ENCODE measurements around the gene KLK3. TPM values are rescaled to one million over a fixed set of nuclear protein-coding genes. Genes with fewer than 3 reads are reported as not detected.

Gene KLK3
- total and polyA plus RNA-seq, 7 donors, result 1.8 to 4.2 (median 3.0) TPM; not detected in 4

- Histone ChIP-seq H3K9me3 (no peaks in the 10 kb centered on the region), H3K4me1 (peaks cover 0 to 4% (median 0%) of the 10 kb centered on the region in 4 donors), H3K27me3 (peaks cover 0 to 12% (median 0%) of the 10 kb centered on the region in 3 donors), H3K4me3 (no peak overlapping the region), H3K27ac (no peak overlapping the region), H3K36me3 (no peaks in the 10 kb centered on the region)
- TF ChIP-seq, protein P1, sequence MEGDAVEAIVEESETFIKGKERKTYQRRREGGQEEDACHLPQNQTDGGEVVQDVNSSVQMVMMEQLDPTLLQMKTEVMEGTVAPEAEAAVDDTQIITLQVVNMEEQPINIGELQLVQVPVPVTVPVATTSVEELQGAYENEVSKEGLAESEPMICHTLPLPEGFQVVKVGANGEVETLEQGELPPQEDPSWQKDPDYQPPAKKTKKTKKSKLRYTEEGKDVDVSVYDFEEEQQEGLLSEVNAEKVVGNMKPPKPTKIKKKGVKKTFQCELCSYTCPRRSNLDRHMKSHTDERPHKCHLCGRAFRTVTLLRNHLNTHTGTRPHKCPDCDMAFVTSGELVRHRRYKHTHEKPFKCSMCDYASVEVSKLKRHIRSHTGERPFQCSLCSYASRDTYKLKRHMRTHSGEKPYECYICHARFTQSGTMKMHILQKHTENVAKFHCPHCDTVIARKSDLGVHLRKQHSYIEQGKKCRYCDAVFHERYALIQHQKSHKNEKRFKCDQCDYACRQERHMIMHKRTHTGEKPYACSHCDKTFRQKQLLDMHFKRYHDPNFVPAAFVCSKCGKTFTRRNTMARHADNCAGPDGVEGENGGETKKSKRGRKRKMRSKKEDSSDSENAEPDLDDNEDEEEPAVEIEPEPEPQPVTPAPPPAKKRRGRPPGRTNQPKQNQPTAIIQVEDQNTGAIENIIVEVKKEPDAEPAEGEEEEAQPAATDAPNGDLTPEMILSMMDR (IDR thresholded peaks at IDR 0.05), result no peak
- TF ChIP-seq POLR2A (IDR thresholded peaks at IDR 0.05) (no peak), POLR2AphosphoS5 (IDR thresholded peaks at IDR 0.05) (no peak), EP300 (IDR thresholded peaks at IDR 0.05) (no peak)
- intact Hi-C loops (cut with DNase I), result no loop called here
- WGBS, 2 donors, result 50 to 58% methylated on average over 3 of the region's 3 CpGs
- no peak for DNase-seq
Measured at GRCh38 chr19:50897191-50897607, 42.5 kb downstream of the KLK3 start.

GRCh38 chr19:50897612-50898011 lies 42.9 kb downstream of the KLK3 start:
- peaks cover 0 to 12% (median 0%) of the 10 kb centered on the region in 3 donors for H3K27me3 ChIP-seq
- TF ChIP-seq POLR2A (IDR thresholded peaks at IDR 0.05), result no peak
- no peak for TF ChIP-seq EP300 (IDR thresholded peaks at IDR 0.05)
- TF ChIP-seq POLR2AphosphoS5 (IDR thresholded peaks at IDR 0.05), result no peak
- TF ChIP-seq, protein P1 (IDR thresholded peaks at IDR 0.05), result no peak
- H3K27ac ChIP-seq, result no peak overlapping the region
- no peak overlapping the region for H3K4me3 ChIP-seq
- intact Hi-C loops (cut with DNase I), result no loop called here
- 82 to 88% methylated on average over 3 of the region's 3 CpGs for WGBS, 2 donors
- H3K9me3 ChIP-seq, result no peaks in the 10 kb centered on the region
- peaks cover 0 to 4% (median 0%) of the 10 kb centered on the region in 4 donors for H3K4me1 ChIP-seq
- no peak for DNase-seq
- H3K36me3 ChIP-seq, result no peaks in the 10 kb centered on the region

- 86 to 87% methylated on average over 4 of the region's 4 CpGs for WGBS, 2 donors
- no peaks in the 10 kb centered on the region for H3K9me3 ChIP-seq
- peaks cover 0 to 12% (median 0%) of the 10 kb centered on the region in 3 donors for H3K27me3 ChIP-seq
- intact Hi-C loops (cut with DNase I), result no loop called here
- DNase-seq, result no peak
- no peak overlapping the region for H3K27ac ChIP-seq
- no peak for TF ChIP-seq EP300 (IDR thresholded peaks at IDR 0.05)
- TF ChIP-seq POLR2AphosphoS5 (IDR thresholded peaks at IDR 0.05), result no peak
- TF ChIP-seq POLR2A (IDR thresholded peaks at IDR 0.05), result no peak
- TF ChIP-seq, protein P1 (IDR thresholded peaks at IDR 0.05), result no peak
- H3K4me3 ChIP-seq, result no peak overlapping the region
- H3K4me1 ChIP-seq, result peaks cover 0 to 4% (median 0%) of the 10 kb centered on the region in 4 donors
- no peaks in the 10 kb centered on the region for H3K36me3 ChIP-seq
Measured at GRCh38 chr19:50898018-50898417, 43.3 kb downstream of the KLK3 start.

GRCh38 chr19:50899569-50899968 lies 44.9 kb downstream of the KLK3 start:
- TF ChIP-seq POLR2A (IDR thresholded peaks at IDR 0.05) (no peak), POLR2AphosphoS5 (IDR thresholded peaks at IDR 0.05) (no peak), EP300 (IDR thresholded peaks at IDR 0.05) (no peak)
- TF ChIP-seq, protein P1 (IDR thresholded peaks at IDR 0.05), result no peak
- intact Hi-C loops (cut with DNase I), result no loop called here
- no peak for DNase-seq
- 88 to 89% methylated on average over 3 of the region's 3 CpGs for WGBS, 2 donors
- Histone ChIP-seq H3K4me1 (peaks cover 0 to 3% (median 0%) of the 10 kb centered on the region in 4 donors), H3K27ac (no peak overlapping the region), H3K27me3 (peaks cover 0 to 13% (median 0%) of the 10 kb centered on the region in 3 donors), H3K36me3 (no peaks in the 10 kb centered on the region), H3K4me3 (no peak overlapping the region), H3K9me3 (no peaks in the 10 kb centered on the region)

DNA sequence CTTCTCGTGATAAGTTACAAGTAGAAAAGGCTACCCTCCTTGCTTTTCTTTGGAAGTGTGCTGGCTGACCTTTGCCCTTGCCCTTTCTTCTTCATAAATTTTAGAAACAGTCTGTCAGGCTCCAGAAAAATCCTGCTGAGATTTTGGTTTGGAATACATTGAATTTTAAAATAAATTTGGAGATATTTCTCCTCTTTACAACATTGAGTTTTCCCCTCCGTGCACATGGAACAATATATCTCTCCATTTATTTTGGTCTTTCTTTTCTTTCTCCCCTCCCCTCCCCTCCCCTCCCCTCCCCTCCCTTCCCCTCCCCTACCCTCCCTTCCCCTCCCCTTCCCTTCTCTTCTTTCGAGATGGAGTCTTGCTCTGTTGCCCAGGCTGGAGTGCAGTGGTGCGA lies 47.9 kb downstream of the KLK3 start:
- H3K27me3 ChIP-seq, result peaks cover 0 to 37% (median 13%) of the 10 kb centered on the region in 3 donors
- H3K9me3 ChIP-seq, result no peaks in the 10 kb centered on the region
- 58 to 73% methylated on average over 3 to 4 of the region's 4 CpGs for WGBS, 2 donors
- intact Hi-C loops (cut with DNase I), result no loop called here
- no peaks in the 10 kb centered on the region for H3K4me1 ChIP-seq
- no peak for TF ChIP-seq POLR2AphosphoS5 (IDR thresholded peaks at IDR 0.05)
- no peak for TF ChIP-seq EP300 (IDR thresholded peaks at IDR 0.05)
- TF ChIP-seq, protein P1 (IDR thresholded peaks at IDR 0.05), result no peak
- no peak for TF ChIP-seq POLR2A (IDR thresholded peaks at IDR 0.05)
- no peak for DNase-seq
- H3K4me3 ChIP-seq, result no peak overlapping the region
- no peak overlapping the region for H3K27ac ChIP-seq
- H3K36me3 ChIP-seq, result no peaks in the 10 kb centered on the region

All from sigmoid colon (tissue), 7 donors.